GM21515 (cell line): ENCODE data around the gene COA1.
"Not testable (repeated sequence)": the region's sequence is repeated elsewhere in the genome, so short reads cannot be mapped to it uniquely, and the experiment has no call there.

Experiments used
- ATAC-seq: cut with Tn5 transposase; IDR thresholded peaks from one replicate; pipeline ENCODE4 v1.9.1; 2021; ENCODE audit not compliant: unreplicated experiment

Gene COA1

DNA sequence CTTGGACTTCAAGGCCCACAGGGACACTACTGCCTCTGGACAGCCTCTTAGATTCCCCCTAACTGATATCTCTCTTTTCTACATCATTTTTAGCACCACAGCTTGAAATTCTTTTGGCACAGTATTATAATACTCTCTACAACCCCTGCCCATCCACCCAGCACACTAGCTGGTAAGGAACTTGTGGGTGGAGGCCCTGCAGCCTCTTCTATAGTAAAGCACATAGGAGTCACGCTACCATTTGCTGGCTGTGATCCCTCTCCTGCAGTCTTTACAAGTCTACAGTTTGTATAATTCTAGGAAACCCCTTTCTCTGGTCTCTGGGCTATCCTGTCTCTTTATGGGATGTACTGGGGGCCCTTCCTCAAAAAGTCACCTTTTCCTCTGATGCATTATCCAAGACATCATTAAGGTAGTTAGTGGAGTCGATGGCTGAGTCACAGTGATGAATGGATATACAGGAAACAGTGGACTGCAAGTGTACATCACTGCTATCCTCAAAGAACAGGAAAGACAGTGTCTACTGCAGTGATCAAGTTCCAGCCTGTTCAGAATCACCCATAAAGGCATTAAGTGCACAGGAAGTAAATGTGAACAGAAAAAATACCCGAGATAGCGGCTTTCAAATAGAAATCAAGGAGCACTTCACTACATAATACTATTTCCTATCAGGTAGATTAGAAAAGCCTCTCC is 92.1 kb downstream of the COA1 start:
- no peak for ATAC-seq

GRCh38 chr7:43636093-43636492 is 93.2 kb downstream of the COA1 start:
- no peak for ATAC-seq

DNA sequence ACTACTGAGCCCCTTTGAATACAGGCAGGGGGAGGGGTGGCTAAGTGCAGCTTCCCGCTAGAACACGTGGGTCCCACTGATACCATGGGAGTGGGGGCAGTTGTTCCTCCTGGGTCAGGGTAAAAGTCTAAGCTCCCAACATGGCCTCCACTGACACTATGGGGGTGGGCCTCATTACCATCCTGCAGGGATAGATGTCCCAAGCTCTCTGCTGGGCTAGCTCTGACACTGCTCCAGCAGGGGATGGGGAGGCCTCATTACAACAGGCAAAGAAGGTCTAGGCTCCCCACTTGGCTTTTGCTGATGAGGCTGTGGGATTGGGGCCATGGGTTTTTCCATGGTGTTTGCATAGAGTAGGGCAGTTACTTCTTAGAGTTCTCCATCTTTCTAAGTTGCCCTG is 94.9 kb downstream of the COA1 start:
- ATAC-seq, result no peak

- ATAC-seq, result no peak
Measured at GRCh38 chr7:43632746-43633145, 96.6 kb downstream of the COA1 start.

DNA sequence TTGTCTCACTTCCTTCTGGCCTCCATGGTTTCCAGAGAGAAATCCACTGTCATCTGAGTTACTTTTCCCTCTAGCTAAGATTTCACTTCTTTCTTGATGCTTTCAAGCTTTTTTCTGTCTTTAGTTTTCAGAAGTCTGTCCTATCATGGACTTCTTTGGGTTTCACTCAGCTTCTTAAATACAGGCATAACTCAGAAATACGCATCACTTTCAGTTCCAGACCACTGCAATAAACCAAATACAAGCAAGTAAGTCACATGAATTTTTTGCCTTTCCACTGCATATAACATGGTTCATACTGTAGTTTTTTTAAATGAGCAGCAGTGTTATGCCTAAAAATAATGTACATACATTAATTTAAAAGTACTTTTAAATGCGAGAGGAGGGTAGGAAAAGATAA is 97.8 kb downstream of the COA1 start:
- ATAC-seq, result no peak

GRCh38 chr7:43630482-43630881 is 98.8 kb downstream of the COA1 start:
- no peak for ATAC-seq

- ATAC-seq, result no peak
Measured at GRCh38 chr7:43629857-43630256, 99.5 kb downstream of the COA1 start.

- ATAC-seq, result no peak
Measured at GRCh38 chr7:43628431-43628830, 100.9 kb downstream of the COA1 start.

DNA sequence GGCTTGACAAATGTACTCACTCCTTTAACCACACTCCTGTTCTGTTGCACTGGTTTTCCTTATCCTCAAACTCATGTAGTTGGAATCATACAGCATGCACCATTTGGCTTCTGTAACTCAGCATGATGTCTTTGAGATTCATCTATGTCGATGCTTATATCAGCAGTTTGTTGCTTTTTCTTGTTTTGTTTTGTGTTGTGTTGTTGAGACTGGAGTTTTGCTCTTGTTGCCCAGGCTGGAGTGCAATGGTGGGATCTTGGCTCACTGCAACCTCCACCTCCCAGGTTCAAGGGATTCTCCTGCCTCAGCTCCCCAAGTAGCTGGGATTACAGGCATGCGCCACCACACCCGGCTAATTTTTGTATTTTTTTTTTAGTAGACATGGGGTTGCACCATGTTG is 101.5 kb downstream of the COA1 start:
- not testable (repeated sequence) for ATAC-seq

DNA sequence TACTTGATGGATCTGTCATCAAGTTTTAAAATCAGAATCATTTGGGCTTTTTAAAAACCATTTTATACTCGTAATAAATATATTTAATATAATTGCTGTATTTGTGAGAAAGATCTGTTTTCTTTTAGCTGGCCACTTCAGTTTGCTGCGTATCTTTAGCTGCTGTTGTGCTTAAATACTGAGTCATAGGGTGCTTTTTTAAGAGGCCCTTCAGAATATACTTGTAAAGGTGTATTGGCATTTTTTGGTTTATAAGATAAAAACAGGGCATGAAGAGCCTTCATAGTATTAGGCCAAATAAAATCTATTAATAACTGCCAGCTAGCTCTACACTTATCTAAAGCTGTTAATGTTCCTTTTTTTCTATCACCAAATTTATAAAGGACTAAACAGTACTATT is 102.6 kb downstream of the COA1 start:
- no peak for ATAC-seq

GRCh38 chr7:43625980-43626379 is 103.3 kb downstream of the COA1 start:
- ATAC-seq, result no peak

DNA sequence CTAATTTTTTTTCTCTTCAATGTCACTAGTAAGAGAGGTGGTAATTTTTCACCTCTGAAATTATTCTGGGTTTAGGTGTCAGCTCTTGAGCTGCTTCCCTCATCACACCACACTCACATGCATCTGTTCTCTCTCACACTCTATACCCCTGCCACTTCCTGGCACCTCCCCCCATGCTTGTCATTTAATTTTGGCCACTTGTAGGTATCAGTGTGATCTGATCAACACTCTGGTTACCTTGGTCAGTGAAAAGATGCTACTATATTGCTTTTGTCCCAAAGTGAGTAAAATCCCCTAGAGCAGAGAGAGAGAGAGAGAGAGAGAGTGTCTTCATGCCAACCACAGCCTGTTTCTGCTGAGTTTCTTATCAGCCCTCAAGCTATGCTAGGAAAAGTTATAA is 103.9 kb downstream of the COA1 start:
- no peak for ATAC-seq

DNA sequence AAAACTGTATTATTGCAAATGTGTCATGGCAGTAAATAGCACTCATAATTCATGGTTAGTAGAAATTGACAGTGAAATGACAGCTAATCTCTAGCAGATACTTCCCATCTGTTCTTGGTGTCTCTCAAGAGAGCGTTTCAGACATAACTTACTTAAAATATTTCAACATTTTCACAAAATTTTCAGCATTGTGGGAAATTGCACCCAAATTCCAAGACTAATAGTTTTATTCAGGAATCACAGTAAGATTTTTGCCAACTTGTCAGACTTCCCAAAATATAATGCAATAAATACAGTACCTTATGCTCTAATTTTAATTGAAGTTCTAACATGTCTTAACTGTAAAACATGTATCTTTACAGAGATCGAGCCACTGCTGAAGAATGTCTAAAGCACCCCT is 105.2 kb downstream of the COA1 start:
- ATAC-seq, result no peak

GRCh38 chr7:43621729-43622448 is 107.4 kb downstream of the COA1 start:
- no peak for ATAC-seq

DNA sequence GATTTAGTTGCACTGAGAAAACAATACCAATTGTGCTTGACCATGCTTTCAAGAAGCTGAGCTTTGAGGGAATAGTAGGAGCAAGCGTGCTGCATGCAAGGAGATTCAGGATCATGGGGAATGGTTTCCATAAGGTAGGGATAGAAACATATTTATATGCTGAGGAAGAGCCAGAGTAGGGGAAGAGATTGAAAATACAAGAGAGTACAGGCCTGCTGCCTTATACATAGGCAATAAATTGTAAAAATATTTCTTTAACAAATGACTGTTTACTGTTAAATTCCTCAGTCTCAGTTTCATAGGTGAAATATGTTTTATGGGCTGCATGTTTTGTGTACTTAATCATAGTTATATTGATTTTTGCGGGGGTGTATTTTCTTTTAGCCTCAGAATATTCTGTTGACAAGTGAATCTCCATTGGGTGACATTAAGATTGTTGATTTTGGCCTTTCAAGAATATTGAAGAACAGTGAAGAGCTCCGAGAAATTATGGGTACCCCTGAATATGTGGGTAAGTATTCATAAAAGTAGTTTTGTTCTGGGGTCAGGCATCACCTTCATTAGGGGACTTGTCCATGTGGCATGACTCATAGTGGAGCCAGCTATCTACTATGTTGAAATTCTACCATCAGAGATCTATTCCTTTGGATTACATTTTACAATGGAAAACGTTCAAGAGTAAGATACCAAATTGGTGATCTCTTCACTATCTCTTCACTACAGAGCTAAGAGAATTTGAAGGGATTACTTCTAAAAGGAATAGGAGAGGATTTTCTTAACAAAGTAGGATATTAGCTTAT is 109.9 kb downstream of the COA1 start:
- no peak for ATAC-seq

GRCh38 chr7:43618073-43618472 is 111.2 kb downstream of the COA1 start:
- no peak for ATAC-seq

GRCh38 chr7:43616977-43617376 is 112.3 kb downstream of the COA1 start:
- ATAC-seq, result no peak

DNA sequence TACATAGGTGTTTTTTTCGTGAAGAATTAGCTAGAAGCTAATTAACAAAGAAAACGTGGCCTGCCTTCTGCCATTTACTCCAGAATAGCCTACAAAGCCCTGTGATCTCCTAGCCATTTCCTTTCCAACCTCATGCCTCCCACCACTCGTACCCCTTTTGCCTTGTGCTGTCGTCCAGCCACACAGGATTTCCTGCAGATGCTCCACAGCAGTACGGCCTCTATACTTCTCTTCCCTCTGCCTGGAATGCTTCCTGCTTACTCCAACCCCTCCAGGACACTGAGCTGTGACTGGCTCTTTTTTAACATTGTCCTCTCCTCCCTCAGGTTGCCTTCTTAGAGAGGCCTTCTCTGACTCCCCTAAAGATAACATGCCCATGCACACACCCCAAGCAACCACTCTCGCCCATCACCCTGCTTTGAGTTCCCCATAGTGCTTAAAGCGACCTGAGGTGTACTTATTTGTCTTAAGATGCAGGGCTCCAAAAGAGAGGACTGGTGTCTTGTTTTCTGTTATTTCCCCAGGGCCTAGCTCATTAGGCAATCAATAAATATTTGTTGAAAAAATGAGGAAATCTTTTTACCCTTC is 113.7 kb downstream of the COA1 start:
- ATAC-seq, result no peak

- ATAC-seq, result peak; percentile 48
Measured at GRCh38 chr7:43612599-43613589, 116.4 kb downstream of the COA1 start.

DNA sequence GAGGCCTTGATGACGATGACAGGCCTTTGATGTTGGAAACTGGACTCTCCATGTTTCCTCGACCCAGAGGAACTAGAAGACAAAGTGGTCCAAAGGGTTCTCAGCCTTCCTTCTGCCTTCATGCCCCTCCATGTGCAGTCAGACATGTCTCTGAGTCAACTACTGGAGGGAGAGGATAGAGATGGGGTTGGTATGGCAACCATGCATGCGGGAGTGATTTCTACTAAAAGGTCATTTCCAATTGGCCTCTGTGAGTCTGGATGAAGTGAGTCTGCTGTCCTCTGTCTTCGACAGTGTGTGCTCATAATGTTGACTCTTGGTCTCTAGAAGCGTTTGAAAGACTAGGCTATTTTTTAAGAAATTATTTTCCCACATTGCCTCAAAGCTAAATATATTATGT is 117.2 kb downstream of the COA1 start:
- no peak for ATAC-seq
